HG02678 (cell line): Measurements from ENCODE around the gene DPH7.
"Not testable (repeated sequence)": the region's sequence is repeated elsewhere in the genome, so short reads cannot be mapped to it uniquely, and the experiment has no call there.

ENCODE experiments used
- ATAC-seq: cut with Tn5 transposase; IDR thresholded peaks from one replicate; pipeline ENCODE4 v1.9.1; 2021; ENCODE audit warnings: mild to moderate bottlenecking, moderate library complexity; ENCODE audit not compliant: unreplicated experiment

DPH7 gene

GRCh38 chr9:137606734-137607138 is 28.0 kb upstream of the DPH7 start:
- no peak for ATAC-seq

DNA sequence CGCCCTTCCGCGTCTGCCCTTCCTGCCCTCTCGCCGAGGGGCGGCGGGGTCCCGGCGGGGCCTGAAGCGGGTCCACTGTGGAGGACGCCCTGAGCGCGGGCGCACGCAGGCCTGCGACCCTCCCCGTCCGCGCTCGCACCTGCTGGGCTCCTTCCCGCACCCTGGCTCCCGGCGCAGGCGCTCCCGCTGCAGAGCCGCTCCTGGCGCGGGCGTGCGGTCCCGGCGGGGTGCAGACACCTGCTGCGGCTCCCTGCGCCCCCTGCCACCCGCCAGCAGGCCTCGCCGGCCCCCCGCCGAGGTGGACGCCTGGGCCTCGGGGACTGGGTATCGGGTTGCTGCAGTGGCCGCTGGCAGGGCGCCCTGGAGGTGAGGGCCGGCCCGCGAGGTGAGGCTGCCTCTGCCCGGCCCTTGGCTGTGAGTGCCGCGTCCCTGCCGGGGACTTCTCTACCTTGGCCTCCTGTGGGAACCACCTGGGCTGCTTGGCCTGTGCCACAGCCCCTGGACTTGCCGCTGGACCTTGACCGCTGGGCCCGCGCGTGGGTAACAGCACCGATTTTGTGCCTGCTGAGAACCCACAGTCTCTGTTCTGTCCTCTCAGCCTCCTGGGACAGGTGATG is 27.4 kb upstream of the DPH7 start:
- ATAC-seq, result peak; percentile 5

- ATAC-seq, result peak; percentile 76
Measured at GRCh38 chr9:137605121-137606004, 26.6 kb upstream of the DPH7 start, which contains the start of gene ARRDC1. Gene ARRDC1 (plus strand): TSS chr9:137605686. CDS start chr9:137605718, 32 bp downstream.

GRCh38 chr9:137604345-137605086 is 25.8 kb upstream of the DPH7 start:
- no peak for ATAC-seq

- no peak for ATAC-seq
Measured at GRCh38 chr9:137603879-137604278, 25.2 kb upstream of the DPH7 start.

DNA sequence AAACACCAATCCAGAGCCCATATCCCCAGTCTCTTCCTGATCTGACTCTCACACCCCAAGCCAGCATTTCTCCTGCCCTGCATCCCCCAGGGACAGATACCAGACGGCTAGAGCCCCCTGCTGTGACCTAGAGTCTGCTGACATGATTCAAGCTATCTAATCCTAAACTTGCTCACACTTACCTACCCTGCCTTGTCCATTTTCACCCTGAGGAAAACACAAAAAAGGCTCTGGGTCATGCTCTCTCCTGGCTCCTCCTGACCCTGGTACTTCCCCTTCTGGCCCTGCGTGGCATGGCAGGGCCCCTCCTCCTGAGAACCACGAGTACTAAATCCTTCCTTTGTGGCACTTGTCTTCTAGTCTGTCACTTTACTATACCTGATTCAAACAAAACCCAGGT is 23.9 kb upstream of the DPH7 start:
- no peak for ATAC-seq

DNA sequence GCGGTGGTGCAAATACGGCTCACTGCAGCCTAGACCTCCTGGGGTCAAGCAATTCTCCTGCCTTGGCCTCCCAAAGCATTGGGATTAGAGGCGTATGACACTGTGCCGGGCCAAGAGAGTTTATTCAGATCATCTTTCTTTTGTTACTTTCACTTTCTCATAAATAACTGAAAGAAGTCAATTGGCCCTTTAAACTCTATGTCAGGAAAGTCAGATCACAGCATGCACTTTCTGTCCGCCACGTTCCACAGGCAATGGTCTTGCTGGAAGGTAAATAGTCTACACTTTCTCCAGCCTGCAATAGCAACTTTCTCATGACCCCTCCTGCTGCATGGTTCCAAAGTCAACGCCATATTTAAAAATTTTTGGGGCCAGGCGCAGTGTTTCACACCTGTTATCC is 20.2 kb upstream of the DPH7 start:
- no peak for ATAC-seq

- ATAC-seq, result not testable (repeated sequence)
Measured at GRCh38 chr9:137596577-137596976, 17.9 kb upstream of the DPH7 start.

GRCh38 chr9:137593176-137593575 is 14.5 kb upstream of the DPH7 start:
- ATAC-seq, result no peak

DNA sequence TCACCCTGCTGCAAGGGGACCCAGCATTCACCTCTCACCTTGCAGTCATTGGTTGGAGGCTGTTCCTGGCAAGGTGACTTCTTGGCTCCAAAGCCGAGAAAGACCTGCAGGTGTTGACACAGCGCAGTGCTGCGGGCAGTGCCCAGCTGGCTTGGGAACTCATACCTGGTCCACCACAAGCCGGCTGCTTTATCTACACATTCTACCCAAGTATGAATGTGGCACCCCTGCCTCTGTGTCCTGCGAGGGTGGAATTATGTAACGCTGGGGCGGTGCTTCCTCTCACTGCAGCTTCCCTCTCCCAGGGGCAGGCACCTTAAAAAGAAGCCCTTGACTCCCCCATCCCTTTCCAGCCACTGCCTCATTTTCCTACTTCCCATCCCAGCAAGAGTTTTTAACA is 14.0 kb upstream of the DPH7 start:
- no peak for ATAC-seq

GRCh38 chr9:137590469-137591383 is 12.0 kb upstream of the DPH7 start, which contains the start of gene ZMYND19:
Gene ZMYND19 (minus strand): TSS chr9:137590512. CDS start chr9:137590263, 249 bp downstream.
- ATAC-seq, result peak; percentile 95

DNA sequence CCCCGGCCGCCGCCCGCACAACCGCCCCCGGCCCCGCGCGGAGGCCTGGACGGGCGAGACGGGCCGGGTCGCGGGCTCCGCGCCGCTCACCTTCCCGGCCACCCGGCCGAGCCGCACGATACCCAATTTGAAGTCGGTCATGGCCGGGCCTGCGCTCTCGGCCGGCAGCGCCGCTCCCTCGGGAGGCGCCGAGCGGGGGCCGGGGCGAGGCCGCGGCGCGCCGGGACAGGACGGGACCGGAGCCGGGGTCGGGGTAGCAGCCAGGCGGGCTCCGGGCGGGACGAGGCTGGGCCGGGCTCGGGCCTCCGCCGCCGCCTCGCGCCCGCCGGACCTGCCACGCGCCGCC is 11.4 kb upstream of the DPH7 start:
- ATAC-seq, result no peak

GRCh38 chr9:137589441-137590122 is 10.9 kb upstream of the DPH7 start:
- peak; percentile 10 for ATAC-seq

DNA sequence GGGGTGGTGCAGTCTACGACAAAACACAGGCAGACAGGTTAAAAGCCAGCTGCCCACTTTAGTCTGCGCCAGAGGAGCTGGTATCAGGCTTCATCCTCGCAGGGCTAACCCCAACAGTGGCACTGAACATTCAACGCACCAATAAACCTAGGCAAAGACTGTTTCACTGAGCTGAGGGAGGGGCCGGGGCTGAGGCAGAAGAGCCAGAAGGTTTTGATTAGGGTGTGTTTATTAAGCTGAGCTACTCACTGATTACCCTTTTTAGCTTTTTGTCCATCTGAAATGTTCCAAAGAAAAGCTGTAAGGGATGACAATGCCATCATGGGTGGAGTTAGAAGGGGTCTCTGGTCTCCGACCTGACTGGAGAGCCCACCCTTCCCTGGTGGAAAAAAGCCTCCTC is 10.2 kb upstream of the DPH7 start:
- ATAC-seq, result no peak

GRCh38 chr9:137588311-137588710 is 9.6 kb upstream of the DPH7 start:
- no peak for ATAC-seq

DNA sequence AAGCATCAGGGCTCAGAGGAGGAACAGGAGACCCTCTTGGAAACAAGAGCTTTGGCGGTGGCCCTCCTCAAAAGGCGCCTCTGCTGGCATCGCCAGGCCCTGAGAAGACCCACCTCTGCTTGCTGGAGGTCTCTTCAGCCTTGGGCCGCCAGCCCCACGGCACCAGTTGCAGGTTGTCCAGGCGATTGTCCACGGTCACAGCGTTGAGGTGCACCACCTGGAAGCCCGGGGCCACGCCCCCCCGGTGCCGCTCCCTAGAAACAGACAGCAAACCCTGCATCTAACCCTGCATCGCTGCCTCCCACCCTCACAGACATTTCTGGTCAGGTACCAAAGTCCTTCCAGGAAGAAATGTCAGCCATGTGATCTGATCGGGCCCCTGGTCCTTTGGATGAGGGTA is 8.1 kb upstream of the DPH7 start:
- ATAC-seq, result no peak

GRCh38 chr9:137583957-137584356 is 5.2 kb upstream of the DPH7 start:
- ATAC-seq, result no peak

- ATAC-seq, result no peak
Measured at GRCh38 chr9:137583347-137583746, 4.6 kb upstream of the DPH7 start.

- no peak for ATAC-seq
Measured at GRCh38 chr9:137582286-137582860, 3.6 kb upstream of the DPH7 start.
